HS-27A (cell line): Measurements from ENCODE around the gene PABPC3.

Source experiments
- DNase-seq: peaks from one replicate; pipeline ENCODE4 v3.0.0-alpha.2; 2012; ENCODE audit warnings: low read depth, missing footprints

The PABPC3 gene

DNA sequence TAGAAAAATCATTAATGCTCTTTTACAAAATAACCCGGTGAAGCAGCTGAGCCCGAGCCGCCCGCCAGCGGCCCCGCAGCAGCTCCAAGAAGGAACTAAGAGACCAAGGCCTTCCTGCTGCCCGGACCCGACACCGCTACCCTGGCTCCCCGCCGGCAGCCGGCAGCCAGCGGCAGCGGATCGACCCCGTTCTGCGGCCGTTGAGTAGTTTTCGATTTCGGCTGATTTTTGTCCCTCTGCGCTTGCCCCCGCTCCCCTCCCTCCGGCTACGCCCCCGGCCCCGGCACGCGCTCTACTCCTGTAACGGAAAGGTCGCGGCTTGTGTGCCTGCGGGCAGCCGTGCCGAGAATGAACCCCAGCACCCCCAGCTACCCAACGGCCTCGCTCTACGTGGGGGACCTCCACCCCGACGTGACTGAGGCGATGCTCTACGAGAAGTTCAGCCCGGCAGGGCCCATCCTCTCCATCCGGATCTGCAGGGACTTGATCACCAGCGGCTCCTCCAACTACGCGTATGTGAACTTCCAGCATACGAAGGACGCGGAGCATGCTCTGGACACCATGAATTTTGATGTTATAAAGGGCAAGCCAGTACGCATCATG lies at the start of gene PABPC3:
Gene PABPC3, plus strand, starts transcription at position 286 of the 603 bp plus-strand sequence. Its CDS starts 63 bp downstream, at position 349.
- no peak for DNase-seq

DNA sequence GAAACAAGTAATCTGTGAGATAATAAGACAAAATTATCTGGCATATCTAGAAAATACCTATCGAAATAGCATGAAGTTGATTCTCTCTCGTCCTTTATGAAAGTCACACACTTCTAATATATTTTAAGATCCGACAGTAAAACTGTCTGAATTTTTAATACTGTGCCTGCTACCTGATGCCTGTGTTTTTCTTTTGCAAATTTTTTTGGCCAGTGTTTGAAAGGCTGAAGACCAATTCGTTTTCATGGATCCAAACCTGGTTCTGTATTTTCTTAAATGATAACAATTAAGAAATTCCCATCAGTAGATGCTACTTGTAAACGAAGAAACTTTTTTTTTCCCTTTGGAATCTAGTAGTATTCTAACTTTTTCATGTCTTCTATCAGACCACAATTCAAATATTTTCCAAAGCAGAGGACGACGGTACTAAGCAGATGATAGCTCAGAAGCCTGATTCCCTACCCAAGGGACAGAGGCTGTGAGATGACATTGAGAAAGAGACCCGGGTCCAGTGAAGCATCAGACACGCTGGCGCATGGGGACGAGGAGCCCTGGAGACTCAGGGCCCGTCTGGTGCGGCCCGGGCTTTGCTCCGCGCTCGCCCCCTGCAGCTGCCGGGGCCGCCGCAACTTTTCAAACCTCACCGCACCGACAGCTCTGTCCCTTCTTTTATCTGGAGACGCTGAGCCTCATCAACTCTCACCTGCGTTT lies 49.5 kb upstream of the PABPC3 start:
- DNase-seq: no peak

- no peak for DNase-seq
Measured at GRCh38 chr13:25046985-25047511, 48.9 kb upstream of the PABPC3 start.

GRCh38 chr13:25051065-25051464 lies 44.9 kb upstream of the PABPC3 start:
- no peak for DNase-seq

GRCh38 chr13:25059166-25059565 lies 36.8 kb upstream of the PABPC3 start:
- DNase-seq: no peak

DNA sequence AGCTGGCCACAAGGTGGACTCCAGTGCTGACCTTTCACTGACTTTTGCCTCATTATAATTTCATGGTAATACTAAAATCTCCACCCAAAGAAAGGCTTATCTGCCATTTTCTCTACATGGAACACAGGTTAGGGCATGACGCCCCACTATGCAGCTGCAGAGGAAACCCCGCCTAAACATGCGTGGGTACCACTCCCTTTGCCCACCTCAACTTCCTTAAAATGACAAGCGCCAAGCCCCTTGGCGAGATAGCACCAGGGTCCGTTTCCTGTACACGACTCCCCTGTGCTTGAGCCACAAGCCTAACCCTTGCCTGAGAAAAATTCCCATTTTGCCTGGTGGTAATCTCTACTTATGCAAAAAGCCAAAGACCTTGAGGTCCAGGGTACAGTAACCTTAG lies 36.0 kb upstream of the PABPC3 start:
- DNase-seq: no peak

DNA sequence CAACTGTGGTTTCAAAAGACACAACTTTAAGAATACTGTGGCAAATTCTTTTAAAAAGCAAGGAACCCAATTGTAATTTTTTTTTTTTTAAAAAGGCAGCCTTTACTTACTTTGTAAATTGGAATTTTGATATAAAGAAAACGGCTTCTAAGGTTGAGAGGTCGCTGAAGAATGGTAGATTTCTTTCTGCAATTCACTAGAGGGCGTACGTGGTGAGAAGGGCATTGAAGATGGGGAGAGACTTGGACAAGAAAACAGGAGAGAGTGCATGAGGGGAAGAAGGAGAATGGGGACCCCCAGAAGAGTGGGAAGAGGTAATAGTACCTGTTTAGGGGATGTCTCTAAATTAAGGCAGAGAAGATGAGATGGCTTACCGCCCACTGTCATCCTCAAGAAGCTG lies 33.5 kb upstream of the PABPC3 start:
- DNase-seq: no peak

GRCh38 chr13:25064396-25064795 lies 31.5 kb upstream of the PABPC3 start:
- no peak for DNase-seq

DNA sequence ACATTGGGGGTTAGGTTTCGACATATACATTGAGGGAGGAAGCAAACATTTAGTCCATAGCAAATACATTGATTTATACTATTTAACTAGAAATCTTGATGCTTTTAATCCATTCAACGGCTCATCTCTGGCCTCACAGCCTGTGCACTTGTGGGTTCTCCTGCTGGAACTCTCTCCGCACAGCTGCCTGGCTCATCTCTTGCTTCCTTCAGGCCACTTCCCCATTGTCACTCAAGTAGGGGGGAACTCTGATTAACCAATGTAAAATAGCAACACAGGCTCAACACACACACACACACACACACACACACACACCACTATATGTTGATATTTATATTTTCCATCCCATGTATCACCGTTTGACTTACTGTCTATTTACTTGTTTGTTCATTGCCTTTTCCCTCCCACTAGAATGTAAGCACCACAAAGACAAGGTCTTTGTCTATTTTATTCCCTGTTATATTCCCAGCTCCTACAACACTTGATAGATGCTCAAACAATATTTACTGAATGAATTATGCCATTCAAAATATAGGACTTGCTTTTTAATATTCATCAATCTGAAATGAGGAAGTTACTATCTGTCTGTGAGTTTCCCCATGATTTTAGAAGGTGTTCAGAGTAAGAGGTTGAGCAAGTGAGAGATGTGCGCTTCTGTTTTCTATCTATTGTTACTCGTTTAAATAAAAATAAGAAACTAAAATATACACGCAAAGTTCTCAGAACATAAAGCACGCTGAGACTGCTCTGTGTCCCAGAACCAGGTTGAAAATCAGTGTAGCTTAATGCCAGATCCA lies 29.8 kb upstream of the PABPC3 start:
- DNase-seq: no peak

DNA sequence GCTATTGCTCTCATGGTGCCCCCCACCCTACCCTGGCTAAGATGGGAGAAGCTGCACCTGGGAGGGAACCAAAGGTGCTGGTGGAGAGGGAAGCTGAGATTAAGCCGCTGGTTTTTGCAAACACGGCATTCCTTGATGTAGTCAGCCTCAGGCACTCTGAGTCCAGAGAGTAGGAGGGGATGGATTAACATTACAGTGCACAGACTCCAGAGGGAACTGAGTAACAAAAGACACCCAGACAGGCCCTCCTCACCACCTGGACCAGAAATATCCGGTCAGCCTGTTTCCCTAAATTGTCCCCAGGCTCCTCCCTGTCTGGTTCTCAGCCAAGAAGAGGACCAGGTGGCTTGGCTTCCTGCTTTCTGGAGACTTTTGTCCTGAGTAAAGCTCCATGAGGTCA lies 28.9 kb upstream of the PABPC3 start:
- DNase-seq: no peak

GRCh38 chr13:25068810-25069209 lies 27.1 kb upstream of the PABPC3 start:
- no peak for DNase-seq

- no peak for DNase-seq
Measured at GRCh38 chr13:25069236-25069635, 26.7 kb upstream of the PABPC3 start.

DNA sequence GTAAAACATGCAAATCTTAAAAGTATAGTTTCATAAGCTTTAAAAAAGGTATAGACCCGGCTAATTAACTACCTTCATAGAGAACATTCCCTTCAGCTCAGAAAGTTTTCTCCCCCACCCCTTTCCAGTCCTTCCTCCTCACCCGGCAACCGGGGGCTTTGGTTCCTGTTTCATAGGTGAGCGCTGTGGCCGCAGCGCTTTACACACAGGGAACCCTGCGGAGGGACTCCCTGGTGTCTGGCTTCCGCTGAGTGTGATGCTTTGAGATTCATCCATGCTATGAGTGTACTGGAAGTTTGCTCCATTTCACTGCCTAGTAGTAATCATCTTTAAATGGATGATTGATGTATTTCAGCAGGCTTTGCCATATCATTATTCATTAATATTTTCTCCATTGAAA lies 26.0 kb upstream of the PABPC3 start:
- DNase-seq: no peak

GRCh38 chr13:25080773-25081172 lies 15.2 kb upstream of the PABPC3 start:
- no peak for DNase-seq

DNA sequence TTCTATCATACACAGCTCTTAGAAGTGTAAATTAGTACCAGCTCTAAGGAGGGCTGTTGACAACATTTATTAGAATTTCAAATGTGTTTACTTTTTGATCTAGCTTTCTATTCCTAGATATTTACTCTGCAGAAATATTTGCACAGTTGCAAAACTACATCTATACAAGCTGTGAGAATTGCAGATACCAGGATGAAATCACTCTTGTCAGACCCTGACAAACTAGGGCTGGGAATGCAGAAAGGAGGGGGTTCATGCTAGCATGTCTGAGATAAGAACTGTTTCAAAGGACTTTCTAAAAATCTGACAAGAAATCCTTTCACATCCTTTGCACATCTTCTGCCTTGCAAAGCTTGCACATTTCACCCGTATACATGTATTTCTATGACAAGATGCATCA lies 11.8 kb upstream of the PABPC3 start:
- no peak for DNase-seq

GRCh38 chr13:25085125-25085742 lies 10.7 kb upstream of the PABPC3 start:
- no peak for DNase-seq

- no peak for DNase-seq
Measured at GRCh38 chr13:25088562-25089221, 7.2 kb upstream of the PABPC3 start.

- DNase-seq: no peak
Measured at GRCh38 chr13:25097426-25097825, 1.5 kb downstream of the PABPC3 start.

DNA sequence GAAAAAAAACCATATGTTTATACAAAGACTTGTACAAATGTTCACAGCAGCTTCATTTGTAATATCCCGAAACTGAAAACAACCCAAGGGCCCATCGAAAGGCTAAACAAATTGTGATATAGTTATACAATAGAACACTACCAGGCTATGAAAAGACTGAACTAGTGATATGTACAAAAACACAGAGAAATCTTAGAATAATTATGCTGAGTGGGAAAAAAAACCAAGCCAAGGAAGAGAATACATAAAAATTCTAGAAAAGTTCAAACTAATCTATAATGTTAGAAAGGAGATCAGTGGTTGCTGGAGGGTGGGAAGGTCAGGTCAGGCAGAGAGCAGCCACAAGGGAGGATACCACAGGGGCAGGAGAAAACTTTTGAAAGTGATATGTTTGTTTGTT lies 7.8 kb downstream of the PABPC3 start:
- DNase-seq: no peak

GRCh38 chr13:25109341-25109740 lies 13.4 kb downstream of the PABPC3 start:
- no peak for DNase-seq

- DNase-seq: no peak
Measured at GRCh38 chr13:25110956-25111584, 15.1 kb downstream of the PABPC3 start.
